Stimulated activated CD4-positive, alpha-beta T cell treated with anti-CD3 and anti-CD28 coated beads, Interleukin-2, amount 100 ng/mL, for 24 hours (primary cell): ENCODE results near the gene SETD6.

Source experiments
- DNase-seq, 2 donors: peaks; one replicate each; pipeline ENCODE4 v3.0.0-alpha.2; 2020

SETD6 gene

GRCh38 chr16:58509256-58510096, 5.8 kb upstream of the SETD6 start:
- DNase-seq = peak in 1 of 2 donors; percentile 13

- DNase-seq = no peak
These were observed 5.1 kb upstream of the SETD6 start for GRCh38 chr16:58510097-58510775.

GRCh38 chr16:58510776-58511628, 4.3 kb upstream of the SETD6 start:
- no peak for DNase-seq

- peak; percentile 91 to 92 for DNase-seq
These were observed 3.1 kb upstream of the SETD6 start for GRCh38 chr16:58511933-58512815.

- no peak for DNase-seq
These were observed 1.4 kb upstream of the SETD6 start for GRCh38 chr16:58513874-58514273.

- peak; percentile 48 to 58 for DNase-seq
These were observed 802 bp downstream of the SETD6 start for GRCh38 chr16:58515871-58516767.

GRCh38 chr16:58516768-58517107, 1.4 kb downstream of the SETD6 start:
- DNase-seq = no peak

- DNase-seq = no peak
These were observed 3.0 kb downstream of the SETD6 start for GRCh38 chr16:58518083-58518979.

GRCh38 chr16:58518980-58519368, 3.7 kb downstream of the SETD6 start:
- DNase-seq = no peak

- DNase-seq = no peak
These were observed 4.4 kb downstream of the SETD6 start for GRCh38 chr16:58519707-58520106.

GRCh38 chr16:58530179-58530578, 14.9 kb downstream of the SETD6 start:
- DNase-seq = no peak

GRCh38 chr16:58532414-58532813, 17.1 kb downstream of the SETD6 start:
- no peak for DNase-seq

- no peak for DNase-seq
These were observed 18.6 kb downstream of the SETD6 start for GRCh38 chr16:58533751-58534470.

- no peak for DNase-seq
These were observed 19.8 kb downstream of the SETD6 start for GRCh38 chr16:58535100-58535499.

GRCh38 chr16:58536278-58536677, 21.0 kb downstream of the SETD6 start:
- DNase-seq = no peak

- DNase-seq = no peak
These were observed 22.0 kb downstream of the SETD6 start for GRCh38 chr16:58537124-58537906.

- no peak for DNase-seq
These were observed 26.4 kb downstream of the SETD6 start for GRCh38 chr16:58541711-58542110.

- no peak for DNase-seq
These were observed 27.0 kb downstream of the SETD6 start for GRCh38 chr16:58542291-58542690.

GRCh38 chr16:58543685-58544084, 28.4 kb downstream of the SETD6 start:
- DNase-seq = no peak
